H9 (cell line): ENCODE measurements around the gene ZNF407. TPM values are rescaled to one million over a fixed set of nuclear protein-coding genes. Genes with fewer than 3 reads are reported as not detected.

Source experiments
- DNase-seq: peaks from one replicate; pipeline ENCODE4 v3.0.0-alpha.2; 2017
- H2AFZ ChIP-seq: one replicate; pipeline ENCODE4 v1.6.1; 2013; ENCODE audit warnings: mild to moderate bottlenecking, low read length, control low read depth, moderate library complexity
- H2AK5ac ChIP-seq: 2 replicates; pipeline ENCODE4 v1.6.1; 2013; ENCODE audit warnings: low read length, control low read depth, mixed read lengths; ENCODE audit not compliant: insufficient read length
- H2BK120ac ChIP-seq: one replicate; pipeline ENCODE4 v1.6.1; 2013; ENCODE audit warnings: low read depth, mild to moderate bottlenecking, low read length, control low read depth, inconsistent platforms; ENCODE audit not compliant: poor library complexity, severe bottlenecking
- H2BK12ac ChIP-seq: 2 replicates; pipeline ENCODE4 v1.6.1; 2013; ENCODE audit warnings: low read length, control low read depth, mixed read lengths, low read depth; ENCODE audit not compliant: insufficient read length
- H2BK15ac ChIP-seq: 2 replicates; pipeline ENCODE4 v1.6.1; 2013; ENCODE audit warnings: low read depth, low read length, control low read depth
- H2BK20ac ChIP-seq: one replicate; pipeline ENCODE4 v1.6.1; 2013; ENCODE audit warnings: low read depth, mild to moderate bottlenecking, low read length, control low read depth, inconsistent platforms; ENCODE audit not compliant: poor library complexity, severe bottlenecking
- H2BK5ac ChIP-seq: 2 replicates; pipeline ENCODE4 v1.6.1; 2013; ENCODE audit warnings: low read length, control low read depth, mixed read lengths; ENCODE audit not compliant: insufficient read length
- H3K14ac ChIP-seq: 2 replicates; pipeline ENCODE4 v1.6.1; 2013; ENCODE audit warnings: low read length, control low read depth; ENCODE audit not compliant: insufficient read depth
- H3K18ac ChIP-seq: 2 replicates; pipeline ENCODE4 v1.6.1; 2013; ENCODE audit warnings: low read depth, mild to moderate bottlenecking, mixed read lengths, low read length, control low read depth; ENCODE audit not compliant: insufficient read length
- H3K23ac ChIP-seq: 2 replicates; pipeline ENCODE4 v1.6.1; 2013; ENCODE audit warnings: low read length, control low read depth, mixed read lengths, low read depth; ENCODE audit not compliant: insufficient read length
- H3K23me2 ChIP-seq: 2 replicates; pipeline ENCODE4 v1.6.1; 2013; ENCODE audit warnings: low read depth, mild to moderate bottlenecking, mixed read lengths, low read length, control low read depth; ENCODE audit not compliant: insufficient read length, poor library complexity, severe bottlenecking
- H3K27ac ChIP-seq: 2 replicates; pipeline ENCODE4 v1.5.1; 2013; ENCODE audit warnings: low read length, control low read depth, mixed read lengths, low read depth; ENCODE audit not compliant: insufficient read length
- H3K27me3 ChIP-seq: 2 replicates; pipeline ENCODE4 v1.6.1; 2013; ENCODE audit warnings: low read length, control low read depth, inconsistent platforms; ENCODE audit not compliant: insufficient read depth
- H3K4ac ChIP-seq: 2 replicates; pipeline ENCODE4 v1.6.1; 2013; ENCODE audit warnings: low read depth, mild to moderate bottlenecking, control low read depth, inconsistent platforms, low read length, moderate library complexity
- H3K4me1 ChIP-seq: 2 replicates; pipeline ENCODE4 v1.6.1; 2013; ENCODE audit warnings: low read length, control low read depth, inconsistent platforms; ENCODE audit not compliant: insufficient read depth
- H3K4me2 ChIP-seq: 2 replicates; pipeline ENCODE4 v1.6.1; 2013; ENCODE audit warnings: low read length, control low read depth, mixed read lengths; ENCODE audit not compliant: insufficient read length, insufficient read depth
- H3K56ac ChIP-seq: 2 replicates; pipeline ENCODE4 v1.6.1; 2013; ENCODE audit warnings: low read depth, mild to moderate bottlenecking, mixed read lengths, low read length, control low read depth; ENCODE audit not compliant: insufficient read length
- H3K79me1 ChIP-seq: 2 replicates; pipeline ENCODE4 v1.6.1; 2013; ENCODE audit warnings: low read depth, mild to moderate bottlenecking, moderate library complexity, low read length, control low read depth, inconsistent platforms; ENCODE audit not compliant: insufficient read depth, poor library complexity, severe bottlenecking
- H3K79me2 ChIP-seq: 2 replicates; pipeline ENCODE4 v1.6.1; 2013; ENCODE audit warnings: low read length, control low read depth, inconsistent platforms; ENCODE audit not compliant: insufficient read depth
- H3K9ac ChIP-seq: 2 replicates; pipeline ENCODE4 v1.6.1; 2013; ENCODE audit warnings: low read length, control low read depth, mixed read lengths; ENCODE audit not compliant: insufficient read length; ENCODE audit errors: extremely low read depth
- H3K9me3 ChIP-seq: one replicate; pipeline ENCODE4 v1.6.1; 2013; ENCODE audit warnings: low read depth, low read length, inconsistent platforms; ENCODE audit not compliant: control insufficient read depth
- H3T11ph ChIP-seq: one replicate; pipeline ENCODE4 v1.6.1; 2013; ENCODE audit warnings: mild to moderate bottlenecking, low read length, control low read depth, inconsistent platforms
- H4K20me1 ChIP-seq: one replicate; pipeline ENCODE4 v1.6.1; 2013; ENCODE audit not compliant: control insufficient read depth, insufficient read length, insufficient read depth
- H4K5ac ChIP-seq: 2 replicates; pipeline ENCODE4 v1.6.1; 2013; ENCODE audit warnings: low read depth, mild to moderate bottlenecking, mixed read lengths, low read length, control low read depth; ENCODE audit not compliant: insufficient read length
- H4K8ac ChIP-seq: replicated peaks from 2 replicates; pipeline ENCODE4 v1.6.1; 2013; ENCODE audit warnings: low read length, control low read depth, mixed read lengths, low read depth; ENCODE audit not compliant: insufficient read length
- H4K91ac ChIP-seq: 2 replicates; pipeline ENCODE4 v1.6.1; 2013; ENCODE audit warnings: low read depth, mild to moderate bottlenecking, moderate library complexity, mixed read lengths, low read length, control low read depth; ENCODE audit not compliant: insufficient read length
- H3K27ac Mint-ChIP-seq, 3 experiments: 2 replicates in 2 of 3; 3 replicates in 1 of 3; pipeline ENCODE4 v1.8.0; 2020 to 2021; ENCODE audit warnings: mixed read lengths in 3 of 3, mild to moderate bottlenecking in 1 of 3, moderate library complexity in 1 of 3
- H3K27me3 Mint-ChIP-seq: 2 replicates; pipeline ENCODE4 v1.8.0; 2021; ENCODE audit warnings: low read depth, mild to moderate bottlenecking, moderate library complexity, mixed read lengths
- H3K36me3 Mint-ChIP-seq, 3 experiments: 2 replicates in 2 of 3; 3 replicates in 1 of 3; pipeline ENCODE4 v1.8.0; 2020 to 2021; ENCODE audit warnings: low read depth in 3 of 3, mixed read lengths in 3 of 3; ENCODE audit not compliant: insufficient read depth in 1 of 3
- H3K4me1 Mint-ChIP-seq, 2 experiments: 2 replicates each; pipeline ENCODE4 v1.8.0; 2020; ENCODE audit warnings: mixed read lengths in 2 of 2
- H3K4me3 Mint-ChIP-seq, 2 experiments: 2 replicates in 1 of 2; 3 replicates in 1 of 2; pipeline ENCODE4 v1.8.0; 2020 to 2021; ENCODE audit warnings: mild to moderate bottlenecking in 2 of 2, mixed read lengths in 2 of 2, moderate library complexity in 1 of 2
- H3K9me3 Mint-ChIP-seq, 2 experiments: 2 replicates in 1 of 2; 3 replicates in 1 of 2; pipeline ENCODE4 v1.8.0; 2020; ENCODE audit warnings: mild to moderate bottlenecking in 2 of 2, mixed read lengths in 2 of 2, moderate library complexity in 1 of 2
- CTCF ChIP-seq: fragments of 200-600 bp; sonication (generic); conservative IDR thresholded peaks from 3 replicates; pipeline ENCODE4 v1.8.0; 2021; ENCODE audit warnings: antibody characterized with exemption, mild to moderate bottlenecking
- WGBS: extraction: QIAGEN DNeasy Blood & Tissue Kit; methylation state at CpG from one replicate; pipeline ENCODE4 v1.1.7; 2013; ENCODE audit warnings: missing lambda C conversion rate, low lambda C conversion rate, mixed read lengths; ENCODE audit not compliant: insufficient read length; ENCODE audit errors: extremely low coverage; 5-methylcytosine and 5-hydroxymethylcytosine counted together
- total RNA-seq: library from RNA; stranded (reverse); gene quantifications from 2 replicates; pipeline ENCODE4 v1.2.1, GENCODE V29; 2021

The ZNF407 gene
- total RNA-seq, 1 experiment from 2014 or later, result 8.7 TPM

- no CpG with 5 or more reads among the region's 19 CpGs for WGBS
- Histone ChIP-seq H3K79me1 (no peaks in the 10 kb centered on the region), H3K79me2 (no peaks in the 10 kb centered on the region), H2BK20ac (no peak overlapping the region), H2BK5ac (no peak overlapping the region), H2AK5ac (no peak overlapping the region), H2BK15ac (no peak overlapping the region), H3K23me2 (no peaks in the 10 kb centered on the region), H2BK12ac (no peak overlapping the region), H3K23ac (no peak overlapping the region), H3K14ac (no peak overlapping the region), H3T11ph (no peak overlapping the region), H2BK120ac (no peak overlapping the region), H3K4me1 (peaks cover 2% of the 10 kb centered on the region; the same call in 1 of the 2 replicates), H3K56ac (no peak overlapping the region), H4K91ac (no peak overlapping the region), H4K5ac (no peak overlapping the region), H4K8ac (no peak overlapping the region), H4K20me1 (no peaks in the 10 kb centered on the region), H3K4ac (no peak overlapping the region), H3K9me3 (no peaks in the 10 kb centered on the region), H3K27me3 (no peaks in the 10 kb centered on the region), H3K9ac (no peak overlapping the region), H2AFZ (no peak overlapping the region), H3K4me2 (no peak overlapping the region), H3K27ac (no peak overlapping the region), H3K18ac (peak overlapping the region; percentile 23)
- peaks cover 9 to 18% of the 10 kb centered on the region in 2 experiments for H3K4me1 Mint-ChIP-seq
- H3K4me3 Mint-ChIP-seq, result no peak overlapping the region
- TF ChIP-seq CTCF, result no peak
- no peaks in the 10 kb centered on the region for H3K9me3 Mint-ChIP-seq
- no peaks in the 10 kb centered on the region for H3K27me3 Mint-ChIP-seq
- no peaks in the 10 kb centered on the region for H3K36me3 Mint-ChIP-seq
- H3K27ac Mint-ChIP-seq, result peak overlapping the region in 1 of 3 experiments; percentile 88; a peak in 3 of 7 replicates
- no peak for DNase-seq
Observed at GRCh38 chr18:74994502-74995418, 397.1 kb downstream of the ZNF407 start.
